Aorta (tissue), 5 donors: ENCODE measurements around the gene THAP7. TPM values are rescaled to one million over a fixed set of nuclear protein-coding genes. Genes with fewer than 3 reads are reported as not detected.
A peak's percentile ranks its signal among the peaks of the same experiment; 100 is the strongest.
"Not testable (repeated sequence)": the region's sequence is repeated elsewhere in the genome, so short reads cannot be mapped to it uniquely, and the experiment has no call there.

Experiments
- ATAC-seq: fragments of 200-7000 bp; cut with Tn5 transposase; one replicate; pipeline ENCODE4 v1.9.1; 2022; ENCODE audit warnings: moderate library complexity; ENCODE audit not compliant: low FRiP score
- DNase-seq, 2 donors: peaks; one replicate each; pipeline ENCODE4 v3.0.0-alpha.2; 2020
- H3K27ac ChIP-seq, 2 donors: one replicate each; pipeline ENCODE4 v1.5.1; 2013; ENCODE audit warnings: low read length in 2 of 2, mild to moderate bottlenecking in 2 of 2, moderate library complexity in 2 of 2, control low read depth in 1 of 2, inconsistent platforms in 1 of 2, low read depth in 1 of 2
- H3K27me3 ChIP-seq, 2 donors: one replicate each; pipeline ENCODE4 v1.6.1; 2013; ENCODE audit warnings: control low read depth in 1 of 2, low read length in 1 of 2, mild to moderate bottlenecking in 1 of 2, moderate library complexity in 1 of 2; ENCODE audit not compliant: insufficient read depth in 2 of 2, control insufficient read depth in 1 of 2
- H3K36me3 ChIP-seq, 2 donors: one replicate each; pipeline ENCODE4 v1.6.1; 2013; ENCODE audit warnings: control low read depth in 1 of 2, low read length in 1 of 2, mild to moderate bottlenecking in 1 of 2; ENCODE audit not compliant: insufficient read depth in 2 of 2, control insufficient read depth in 1 of 2
- H3K4me1 ChIP-seq, 2 donors: one replicate each; pipeline ENCODE4 v1.6.1; 2013; ENCODE audit warnings: low read length in 2 of 2, control low read depth in 1 of 2, mild to moderate bottlenecking in 1 of 2, moderate library complexity in 1 of 2; ENCODE audit not compliant: insufficient read depth in 2 of 2, control insufficient read depth in 1 of 2
- H3K4me3 ChIP-seq, 2 donors: one replicate each; pipeline ENCODE4 v1.5.1; 2013; ENCODE audit warnings: low read length in 2 of 2, control low read depth in 1 of 2, mild to moderate bottlenecking in 1 of 2
- H3K9me3 ChIP-seq: one replicate; pipeline ENCODE4 v1.6.1; 2013; ENCODE audit warnings: mild to moderate bottlenecking, low read length; ENCODE audit not compliant: control insufficient read depth
- WGBS, 2 donors: extraction: QIAGEN DNeasy Blood & Tissue Kit; methylation state at CpG; one replicate each; pipeline ENCODE4 v1.1.7; 2013; 5-methylcytosine and 5-hydroxymethylcytosine counted together
- intact Hi-C, 2 donors: fragments of 100-400 bp; cut with DNase I; formaldehyde crosslinking; loops; one replicate each; pipeline versions ENCODE4 v1.14.2 to v1.15.0; 2022
- polyA plus RNA-seq, 2 donors: library from polyadenylated mRNA; stranded (reverse); fragments of 200-250 nt; gene quantifications; one replicate each; pipeline ENCODE4 v1.2.3, GENCODE V29; 2013
- total RNA-seq, 2 donors: library from RNA; stranded (reverse); fragmentation: NEBNext Ultra II Directional; extraction: Animal tissue kit (Norgen Biotek cat#: 25700); gene quantifications; one replicate each; pipeline ENCODE4 v1.2.1, GENCODE V29; 2021
- donor health status: healthy with polysubstance abuse.
- donor health status: Bipolar disorder and iron deficiency.
- donor health status: DM: no; HTN: no; CAD: no.
- donor health status: DM: no; HTN: no; CAD: no.
- donor health status: DM: yes; HTN: yes; CAD: no.

The THAP7 gene
- total and polyA plus RNA-seq, 4 donors, result 16.4 to 69.0 (median 18.9) TPM

DNA sequence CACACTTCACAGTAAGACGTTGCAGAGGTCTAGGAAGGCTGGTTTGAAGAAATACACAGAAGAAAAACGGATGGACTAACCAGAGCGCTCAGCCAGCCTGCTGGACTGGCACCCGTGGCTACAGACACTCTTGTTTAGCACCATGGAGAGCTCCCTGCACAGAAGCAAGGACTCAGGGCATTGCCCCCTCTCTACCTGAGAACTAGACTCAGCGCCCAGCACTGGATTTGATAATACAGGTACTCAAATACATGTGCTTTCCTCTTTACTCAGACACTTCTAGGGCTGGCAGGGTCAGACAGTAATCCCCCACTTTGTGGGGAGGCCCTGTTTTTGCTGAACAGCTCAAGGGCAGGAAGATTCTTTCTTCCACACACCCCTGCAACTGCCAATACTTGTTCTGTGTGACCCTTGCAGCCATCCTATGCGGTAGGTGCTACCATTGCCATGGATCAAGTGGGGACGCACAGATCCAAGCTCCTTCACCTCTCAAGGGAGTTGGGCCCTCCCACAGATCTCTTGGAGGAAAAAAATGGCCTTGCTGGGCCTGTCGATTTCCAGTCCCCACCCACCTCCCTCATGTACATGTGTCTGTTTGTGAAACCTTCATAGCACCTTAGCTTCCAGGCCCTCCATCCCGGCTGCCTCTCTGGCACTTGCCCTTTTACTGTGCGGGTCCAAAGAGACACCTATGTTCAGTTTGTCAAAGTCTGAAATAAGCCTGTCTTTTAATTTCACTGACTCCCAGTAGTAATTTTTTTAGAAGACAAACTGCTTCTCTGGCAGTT is 7.9 kb upstream of the THAP7 start:
- no peaks in the 10 kb centered on the region for H3K9me3 ChIP-seq
- H3K27me3 ChIP-seq, result no peaks in the 10 kb centered on the region
- no peak overlapping the region for H3K4me3 ChIP-seq
- DNase-seq (no peak), ATAC-seq (no peak)
- no peaks in the 10 kb centered on the region for H3K4me1 ChIP-seq
- H3K36me3 ChIP-seq, result no peaks in the 10 kb centered on the region
- WGBS, 2 donors, result 38% methylated on average over 10 of the region's 10 CpGs
- intact Hi-C loops, result no loop called here
- H3K27ac ChIP-seq, result no peak overlapping the region

DNA sequence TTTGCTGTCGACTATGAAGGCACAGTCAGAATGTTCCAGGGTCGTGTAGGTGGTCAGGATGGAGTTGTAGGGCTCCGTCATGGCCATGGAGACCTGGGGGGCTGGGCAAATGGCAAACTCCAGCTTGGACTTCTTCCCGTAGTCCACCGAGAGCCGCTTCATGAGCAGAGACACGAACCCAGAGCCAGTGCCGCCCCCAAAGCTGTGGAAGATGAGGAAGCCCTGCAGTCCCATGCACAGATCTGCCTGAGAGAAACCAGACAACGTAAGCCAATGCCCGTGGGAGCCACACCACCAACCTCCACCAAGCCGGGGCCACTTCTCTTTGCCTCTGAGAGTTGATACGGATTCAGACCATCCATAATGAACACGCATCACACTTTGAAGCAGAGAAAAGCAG is 7.3 kb upstream of the THAP7 start:
- intact Hi-C loops, DNase-seq: not testable (repeated sequence)
- 82 to 85% methylated on average over 13 of the region's 13 CpGs for WGBS, 2 donors

DNA sequence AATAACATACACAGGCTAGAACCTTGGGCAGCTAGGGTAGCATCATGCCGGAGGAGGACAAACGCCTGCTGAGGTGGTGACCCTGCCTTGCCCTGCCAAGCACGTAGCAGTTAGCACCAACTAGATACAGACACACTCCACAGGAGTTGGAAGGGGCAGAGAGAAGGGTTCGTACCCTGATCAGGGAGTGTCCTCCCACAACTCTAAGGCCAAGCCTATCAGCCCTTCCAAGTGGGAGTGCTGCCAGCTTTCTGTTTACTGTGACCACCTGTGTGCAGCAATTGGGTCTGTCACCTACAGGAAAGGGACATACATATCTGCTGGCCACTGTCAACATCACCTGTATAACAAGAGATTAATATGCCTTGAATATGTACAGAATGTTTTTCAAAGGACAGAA is 1.9 kb upstream of the THAP7 start:
- Histone ChIP-seq H3K27ac (no peak overlapping the region), H3K4me1 (no peaks in the 10 kb centered on the region), H3K9me3 (no peaks in the 10 kb centered on the region), H3K36me3 (no peaks in the 10 kb centered on the region), H3K4me3 (no peak overlapping the region), H3K27me3 (no peaks in the 10 kb centered on the region)
- intact Hi-C loops, result no loop called here
- DNase-seq (no peak), ATAC-seq (no peak)
- WGBS, 2 donors, result 90 to 94% methylated on average over 4 of the region's 4 CpGs

More for the DNA sequence above, 7.3 kb upstream of the THAP7 start:
- H3K4me1 ChIP-seq, ATAC-seq, H3K27me3 ChIP-seq, H3K9me3 ChIP-seq, H3K4me3 ChIP-seq, H3K27ac ChIP-seq, H3K36me3 ChIP-seq: not testable (repeated sequence)

DNA sequence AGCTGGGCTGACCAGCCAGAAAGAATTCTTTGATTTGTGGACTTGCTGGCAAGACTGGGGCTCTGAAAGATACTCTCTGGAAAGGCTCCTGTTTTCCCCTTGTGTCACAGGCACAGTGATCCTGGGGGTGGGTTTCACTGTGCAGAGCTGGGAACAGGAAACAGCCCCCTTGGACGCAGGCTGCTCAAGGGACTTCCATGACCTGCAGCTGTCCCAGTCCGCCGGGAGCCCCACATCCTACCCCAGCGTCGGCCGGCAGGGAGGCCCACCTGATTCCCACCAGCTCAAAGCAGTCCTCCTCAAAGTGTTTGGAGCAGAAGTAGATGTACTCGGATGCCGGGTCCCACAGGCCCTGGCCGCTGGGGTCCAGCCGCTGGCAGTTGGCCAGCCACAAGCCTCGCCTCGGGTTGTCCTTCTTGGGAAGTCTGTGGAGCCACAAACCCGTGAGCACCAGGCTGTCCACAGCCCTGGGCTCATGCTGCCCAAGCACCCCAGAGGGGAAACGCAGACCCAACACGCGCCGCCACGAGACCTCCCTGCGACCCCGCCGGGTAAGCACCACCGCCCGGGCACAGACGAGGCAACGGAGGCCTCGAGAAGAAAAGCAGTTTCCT is 824 bp downstream of the THAP7 start:
- Histone ChIP-seq H3K27ac (peak overlapping the region in 1 of 2 donors; percentile 97), H3K27me3 (no peaks in the 10 kb centered on the region), H3K4me1 (no peaks in the 10 kb centered on the region), H3K9me3 (no peaks in the 10 kb centered on the region), H3K4me3 (peak overlapping the region; percentile 12 to 27), H3K36me3 (no peaks in the 10 kb centered on the region)
- intact Hi-C loops, result loop anchor here in 1 of 2 donors (1.0 kb wide), 1 partner anchor 19 kb away; the partner anchor contains the start of gene LZTR1
- ATAC-seq, result no peak
- WGBS, 2 donors, result 1 to 2% methylated on average over 26 of the region's 26 CpGs
- DNase-seq, result no peak

DNA sequence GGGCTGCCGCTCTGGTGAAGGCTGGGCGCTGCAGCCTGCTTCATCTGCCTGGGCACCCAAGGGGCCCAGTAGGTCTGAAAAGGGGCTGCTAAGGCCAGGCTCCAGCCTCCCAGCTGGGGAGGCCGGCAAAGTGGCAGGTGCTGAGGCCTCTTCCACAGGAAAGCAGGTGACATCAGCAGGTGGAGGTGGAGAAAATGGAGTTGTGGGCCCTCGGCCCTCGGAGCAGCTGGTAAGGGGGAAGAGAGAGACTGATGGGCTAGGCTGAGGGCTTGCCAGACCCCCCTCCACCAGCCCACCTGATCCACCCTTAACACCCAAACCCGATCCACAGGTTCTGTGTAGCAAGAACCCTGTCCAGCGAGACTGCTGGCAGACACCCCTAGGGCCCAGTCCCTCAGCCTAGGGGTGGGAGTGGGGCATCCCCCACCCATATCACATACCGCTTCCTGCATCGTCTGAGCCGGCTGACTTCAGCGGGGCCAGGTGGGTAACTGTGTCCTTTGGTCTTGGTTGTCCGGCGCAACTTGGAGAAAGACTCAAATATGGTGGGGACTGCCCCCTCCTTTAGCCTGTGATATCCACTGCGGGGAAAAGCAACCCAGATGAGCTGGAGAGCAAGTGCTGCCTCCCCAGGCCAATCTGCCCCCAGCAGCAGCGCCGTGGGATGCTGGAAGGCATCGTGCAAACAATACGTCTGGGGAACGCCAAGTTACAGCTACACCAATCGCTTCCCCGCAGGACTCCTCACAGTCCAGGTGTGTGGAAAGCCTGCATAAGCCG is 1.5 kb downstream of the THAP7 start:
- Histone ChIP-seq H3K27ac (no peak overlapping the region), H3K4me1 (no peaks in the 10 kb centered on the region), H3K36me3 (no peaks in the 10 kb centered on the region), H3K4me3 (peak overlapping the region; percentile 12 to 27), H3K9me3 (no peaks in the 10 kb centered on the region), H3K27me3 (no peaks in the 10 kb centered on the region)
- 51 to 53% methylated on average over 21 to 22 of the region's 22 CpGs for WGBS, 2 donors
- intact Hi-C loops, result no loop called here
- ATAC-seq (no peak), DNase-seq (no peak)

DNA sequence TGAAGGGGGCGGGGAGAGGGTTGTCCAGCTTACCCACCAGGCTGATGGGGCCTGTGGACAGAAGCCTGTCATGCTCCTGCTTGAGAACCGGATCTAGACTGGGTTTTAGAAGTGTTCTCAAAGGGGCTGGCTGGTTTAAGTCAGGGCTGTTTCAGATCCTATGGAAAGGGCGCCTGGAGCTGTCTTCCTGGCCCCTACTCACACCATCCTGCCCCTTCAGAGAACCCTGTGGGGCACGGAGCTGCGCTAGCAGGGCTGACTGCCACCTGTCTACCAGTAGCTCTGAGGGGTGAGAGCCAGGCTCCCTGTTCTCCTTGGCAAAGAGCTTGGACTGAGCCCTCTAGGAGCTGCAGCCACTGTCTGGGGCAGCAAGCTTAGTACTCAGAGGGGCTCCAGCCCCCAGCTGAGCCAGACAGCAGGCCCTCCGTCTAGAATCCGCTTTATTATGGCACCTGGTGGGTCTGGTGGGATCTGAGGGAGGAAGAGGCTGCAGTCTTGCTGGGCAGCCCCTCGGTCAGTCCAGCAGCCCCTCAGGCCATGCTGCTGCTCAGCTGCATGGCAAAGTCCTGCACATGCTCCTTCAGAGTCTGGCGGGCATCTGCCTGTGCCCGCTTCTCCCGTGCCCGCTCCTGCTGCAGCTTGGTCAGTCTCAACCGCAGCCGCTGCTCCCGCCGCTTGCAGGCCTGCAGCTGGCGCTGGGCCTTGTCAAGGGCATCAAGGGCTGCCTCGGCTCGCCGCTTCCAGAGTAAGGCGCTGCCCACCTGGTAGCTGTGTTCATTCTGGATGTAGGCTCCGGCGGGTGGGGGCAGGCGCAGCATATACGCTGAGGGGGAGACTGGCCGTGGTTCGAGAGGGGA is 2.3 kb downstream of the THAP7 start:
- no peaks in the 10 kb centered on the region for H3K9me3 ChIP-seq
- WGBS, 2 donors, result 82 to 87% methylated on average over 27 of the region's 27 CpGs
- intact Hi-C loops, result no loop called here
- no peak overlapping the region for H3K27ac ChIP-seq
- no peaks in the 10 kb centered on the region for H3K27me3 ChIP-seq
- no peak overlapping the region for H3K4me3 ChIP-seq
- DNase-seq (no peak), ATAC-seq (no peak)
- no peaks in the 10 kb centered on the region for H3K4me1 ChIP-seq
- H3K36me3 ChIP-seq, result no peaks in the 10 kb centered on the region

DNA sequence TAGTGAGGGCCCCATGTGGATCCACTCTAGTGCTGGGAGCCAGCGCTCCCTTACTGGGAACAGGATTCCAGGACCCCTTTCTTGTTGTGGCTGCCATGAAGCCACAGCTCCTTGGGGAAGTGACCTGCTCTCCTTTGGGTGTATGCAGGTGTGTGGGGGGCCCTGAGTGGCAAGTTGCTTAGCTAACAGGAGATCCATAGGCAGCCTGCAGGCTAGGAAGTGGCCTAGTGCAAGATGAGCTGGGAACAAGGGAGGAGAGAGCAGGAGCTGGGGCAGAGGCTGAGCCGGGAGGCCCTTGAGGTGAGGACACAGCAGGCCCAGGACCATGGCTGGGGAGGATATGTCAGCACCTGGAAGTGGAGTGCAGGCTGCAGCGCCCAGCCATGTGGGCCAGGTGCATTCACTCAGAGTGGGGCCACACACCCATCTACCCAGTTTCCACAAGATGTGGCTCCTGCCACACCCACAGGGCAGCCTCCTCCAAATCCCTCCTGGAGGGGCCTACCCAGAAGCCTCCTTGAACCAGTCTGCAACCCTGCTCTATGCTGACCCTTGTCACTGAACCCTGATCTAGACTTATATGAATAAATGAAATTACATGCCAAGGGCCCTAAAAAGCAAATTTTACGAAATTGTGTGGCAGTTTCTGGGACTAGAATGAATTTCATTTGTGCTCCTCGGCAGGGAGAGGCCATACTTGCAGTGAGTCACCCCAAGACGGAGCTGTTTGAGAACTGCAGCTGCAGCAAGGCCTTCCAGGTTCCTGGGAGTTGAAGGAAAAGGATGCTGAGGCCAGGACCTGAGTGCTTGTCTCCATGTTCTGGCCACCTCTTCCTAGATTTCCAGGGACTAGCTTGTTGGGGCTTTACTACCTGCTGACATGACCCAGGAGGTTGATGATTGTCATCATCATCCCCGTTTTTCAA is 3.2 kb downstream of the THAP7 start:
- 59 to 63% methylated on average over 7 of the region's 7 CpGs for WGBS, 2 donors
- no peak for DNase-seq

More for the DNA sequence above, 3.2 kb downstream of the THAP7 start:
- H3K27ac ChIP-seq, result no peak overlapping the region
- intact Hi-C loops, result no loop called here
- no peak overlapping the region for H3K4me3 ChIP-seq
- H3K27me3 ChIP-seq, result no peaks in the 10 kb centered on the region
- ATAC-seq, result no peak
- no peaks in the 10 kb centered on the region for H3K9me3 ChIP-seq
- H3K36me3 ChIP-seq, result no peaks in the 10 kb centered on the region
- H3K4me1 ChIP-seq, result no peaks in the 10 kb centered on the region
